Left renal cortex interstitium (tissue), 4 donors: ENCODE results near the gene NEDD8. TPM values are rescaled to one million over a fixed set of nuclear protein-coding genes. Genes with fewer than 3 reads are reported as not detected.

Experiments
- DNase-seq, 4 donors: peaks; one replicate each; pipeline ENCODE4 v3.0.0-alpha.2; 2013; ENCODE audit warnings: low read depth in 4 of 4, low spot score in 2 of 4, missing footprints in 1 of 4
- polyA plus RNA-seq, 4 donors: library from polyadenylated mRNA; unstranded; fragments of 120-200 nt; gene quantifications; one replicate each; pipeline ENCODE4 v1.2.1, GENCODE V29; 2013; ENCODE audit not compliant: insufficient read length in 4 of 4

Gene NEDD8
- polyA plus RNA-seq, 4 donors = 206 to 248 (median 222) TPM

- DNase-seq = no peak
Measured at GRCh38 chr14:24198814-24199524, 33.2 kb downstream of the NEDD8 start.

- DNase-seq = no peak
Measured at GRCh38 chr14:24197056-24197450, 35.1 kb downstream of the NEDD8 start.

GRCh38 chr14:24196071-24197055 lies 35.8 kb downstream of the NEDD8 start:
- no peak for DNase-seq

- DNase-seq = peak in 3 of 4 donors; percentile 78 to 88 (median 84)
Measured at GRCh38 chr14:24195186-24196070, 36.7 kb downstream of the NEDD8 start, which contains the start of gene TM9SF1. TSS of gene TM9SF1 (minus strand) at chr14:24195441. CDS start at chr14:24195019, 422 bp downstream.

GRCh38 chr14:24194873-24195185 lies 37.3 kb downstream of the NEDD8 start:
- DNase-seq = no peak

GRCh38 chr14:24194186-24194872 lies 37.8 kb downstream of the NEDD8 start:
- DNase-seq = no peak

GRCh38 chr14:24192933-24193332 lies 39.2 kb downstream of the NEDD8 start:
- no peak for DNase-seq

- no peak for DNase-seq
Measured at GRCh38 chr14:24190416-24190815, 41.8 kb downstream of the NEDD8 start.

- DNase-seq = no peak
Measured at GRCh38 chr14:24189460-24189859, 42.7 kb downstream of the NEDD8 start.

- DNase-seq = no peak
Measured at GRCh38 chr14:24189059-24189375, 43.1 kb downstream of the NEDD8 start.

GRCh38 chr14:24188251-24189058 lies 43.7 kb downstream of the NEDD8 start, which contains the start of gene IPO4:
TSS of gene IPO4 (minus strand) at chr14:24188816. CDS start at chr14:24188787, 29 bp downstream.
- peak in 3 of 4 donors; percentile 83 to 95 (median 87) for DNase-seq

GRCh38 chr14:24187539-24187915 lies 44.6 kb downstream of the NEDD8 start:
- no peak for DNase-seq

GRCh38 chr14:24186831-24187538 lies 45.2 kb downstream of the NEDD8 start:
- no peak for DNase-seq

GRCh38 chr14:24185741-24186140 lies 46.4 kb downstream of the NEDD8 start:
- no peak for DNase-seq

- no peak for DNase-seq
Measured at GRCh38 chr14:24185026-24185425, 47.1 kb downstream of the NEDD8 start.

- DNase-seq = no peak
Measured at GRCh38 chr14:24184104-24184970, 47.8 kb downstream of the NEDD8 start.

- DNase-seq = no peak
Measured at GRCh38 chr14:24183014-24183481, 49.1 kb downstream of the NEDD8 start.
